Suprapubic skin (tissue), 4 donors: ENCODE measurements around the gene TUBE1. TPM values are rescaled to one million over a fixed set of nuclear protein-coding genes. Genes with fewer than 3 reads are reported as not detected.
A peak's percentile ranks its signal among the peaks of the same experiment; 100 is the strongest.

ENCODE experiments used
- DNase-seq, 2 donors: peaks; one replicate each; pipeline ENCODE4 v3.0.0-alpha.2; 2019; ENCODE audit warnings: low spot score in 2 of 2
- H3K27ac ChIP-seq: fragments of 200-600 bp; sonication (generic); one replicate; pipeline ENCODE4 v1.5.1; 2019
- H3K27me3 ChIP-seq: fragments of 200-600 bp; sonication (generic); one replicate; pipeline ENCODE4 v1.5.1; 2019
- H3K36me3 ChIP-seq: fragments of 200-600 bp; sonication (generic); one replicate; pipeline ENCODE4 v1.5.1; 2019
- H3K4me1 ChIP-seq: fragments of 200-600 bp; sonication (generic); one replicate; pipeline ENCODE4 v1.5.1; 2019
- H3K4me3 ChIP-seq: fragments of 200-600 bp; sonication (generic); one replicate; pipeline ENCODE4 v1.5.1; 2019; ENCODE audit warnings: mild to moderate bottlenecking
- H3K9me3 ChIP-seq: fragments of 200-600 bp; sonication (generic); one replicate; pipeline ENCODE4 v1.5.1; 2019
- CTCF ChIP-seq, 2 donors: fragments of 200-600 bp in 1 of 2; fragments of 450-650 bp in 1 of 2; sonication (generic) in 1 of 2; IDR thresholded peaks; one replicate each; pipeline ENCODE4 v1.5.1; 2016 to 2019; ENCODE audit warnings: antibody characterized with exemption in 2 of 2, mild to moderate bottlenecking in 1 of 2, moderate library complexity in 1 of 2
- EP300 ChIP-seq: sonication (generic); formaldehyde crosslinking; IDR thresholded peaks from one replicate; pipeline ENCODE4 v1.6.1; 2017; ENCODE audit warnings: antibody characterized with exemption
- POLR2A ChIP-seq, 2 donors: fragments of 450-650 bp; IDR thresholded peaks; one replicate each; pipeline ENCODE4 v1.6.1; 2017; ENCODE audit warnings: antibody characterized with exemption in 2 of 2, mild to moderate bottlenecking in 2 of 2, moderate library complexity in 2 of 2
- POLR2AphosphoS5 ChIP-seq, 3 donors: sonication (generic); formaldehyde crosslinking; IDR thresholded peaks; one replicate each; pipeline ENCODE4 v1.6.1; 2017; ENCODE audit warnings: antibody characterized with exemption in 3 of 3
- WGBS: methylation state at CpG from one replicate; pipeline ENCODE4 v1.1.5; 2018; 5-methylcytosine and 5-hydroxymethylcytosine counted together
- total RNA-seq, 4 donors: library from RNA; depleted of rRNA; stranded (reverse); fragments of >200 nt; gene quantifications; one replicate each; pipeline ENCODE4 v1.1.0, GENCODE V29; 2016

Gene TUBE1
- total RNA-seq, 4 donors from 2014 or later = 19.6 to 82.2 (median 31.2) TPM

DNA sequence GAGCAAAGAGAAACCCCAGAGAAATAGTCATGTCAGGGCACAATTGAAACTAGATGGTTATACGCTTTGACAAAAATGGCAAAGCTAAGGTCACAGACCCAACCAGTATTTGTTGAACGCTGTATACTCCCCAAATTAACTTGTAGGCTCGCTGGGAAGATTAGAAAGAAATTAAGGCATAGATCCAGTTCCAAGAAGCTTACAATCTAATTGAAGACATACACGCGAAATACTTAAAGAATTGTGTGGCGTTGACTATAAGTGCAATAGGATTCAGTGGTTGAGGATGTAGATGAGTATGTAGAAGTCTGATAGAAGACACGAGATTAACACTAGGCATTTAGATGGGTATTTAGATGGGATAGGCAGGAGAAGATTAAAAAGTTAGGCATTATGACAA is 634 bp upstream of the TUBE1 start:
- 28% methylated on average over 7 of the region's 7 CpGs for WGBS
- Histone ChIP-seq H3K4me3 (peak overlapping the region; percentile 95), H3K27me3 (no peaks in the 10 kb centered on the region), H3K36me3 (peaks cover 4% of the 10 kb centered on the region), H3K4me1 (peaks cover 17% of the 10 kb centered on the region), H3K9me3 (no peaks in the 10 kb centered on the region), H3K27ac (peak overlapping the region; percentile 90)
- DNase-seq = no peak
- no peak for TF ChIP-seq CTCF (IDR thresholded peaks at IDR 0.05)
- no peak for TF ChIP-seq EP300
- TF ChIP-seq POLR2AphosphoS5 (IDR thresholded peaks at IDR 0.05) = no peak
- no peak for TF ChIP-seq POLR2A (IDR thresholded peaks at IDR 0.05)

GRCh38 chr6:112086744-112087135 is 542 bp downstream of the TUBE1 start:
- no peak for DNase-seq
- Histone ChIP-seq H3K27ac (peak overlapping the region; percentile 90), H3K4me1 (peaks cover 17% of the 10 kb centered on the region), H3K9me3 (no peaks in the 10 kb centered on the region), H3K36me3 (peaks cover 4% of the 10 kb centered on the region), H3K27me3 (no peaks in the 10 kb centered on the region), H3K4me3 (peak overlapping the region; percentile 95)
- TF ChIP-seq POLR2A (IDR thresholded peaks at IDR 0.05) (no peak), POLR2AphosphoS5 (IDR thresholded peaks at IDR 0.05) (no peak), CTCF (IDR thresholded peaks at IDR 0.05) (no peak), EP300 (no peak)
- under 1% methylated on average over 8 of the region's 8 CpGs for WGBS

- Histone ChIP-seq H3K4me1 (peaks cover 17% of the 10 kb centered on the region), H3K27me3 (no peaks in the 10 kb centered on the region), H3K9me3 (no peaks in the 10 kb centered on the region), H3K27ac (no peak overlapping the region), H3K4me3 (no peak overlapping the region), H3K36me3 (peaks cover 12% of the 10 kb centered on the region)
- TF ChIP-seq EP300 (no peak), POLR2A (IDR thresholded peaks at IDR 0.05) (no peak), CTCF (IDR thresholded peaks at IDR 0.05) (no peak), POLR2AphosphoS5 (IDR thresholded peaks at IDR 0.05) (no peak)
- WGBS = 73% methylated on average over 8 of the region's 8 CpGs
- no peak for DNase-seq
Measured at GRCh38 chr6:112085286-112086065, 1.8 kb downstream of the TUBE1 start.

GRCh38 chr6:112081569-112081968 is 5.7 kb downstream of the TUBE1 start:
- Histone ChIP-seq H3K27ac (no peak overlapping the region), H3K4me3 (no peak overlapping the region), H3K9me3 (no peaks in the 10 kb centered on the region), H3K36me3 (peaks cover 35% of the 10 kb centered on the region), H3K4me1 (peaks cover 10% of the 10 kb centered on the region), H3K27me3 (no peaks in the 10 kb centered on the region)
- no peak for DNase-seq
- TF ChIP-seq POLR2A (IDR thresholded peaks at IDR 0.05) (no peak), EP300 (no peak), CTCF (IDR thresholded peaks at IDR 0.05) (no peak), POLR2AphosphoS5 (IDR thresholded peaks at IDR 0.05) (no peak)
- 90% methylated on average over 4 of the region's 4 CpGs for WGBS

DNA sequence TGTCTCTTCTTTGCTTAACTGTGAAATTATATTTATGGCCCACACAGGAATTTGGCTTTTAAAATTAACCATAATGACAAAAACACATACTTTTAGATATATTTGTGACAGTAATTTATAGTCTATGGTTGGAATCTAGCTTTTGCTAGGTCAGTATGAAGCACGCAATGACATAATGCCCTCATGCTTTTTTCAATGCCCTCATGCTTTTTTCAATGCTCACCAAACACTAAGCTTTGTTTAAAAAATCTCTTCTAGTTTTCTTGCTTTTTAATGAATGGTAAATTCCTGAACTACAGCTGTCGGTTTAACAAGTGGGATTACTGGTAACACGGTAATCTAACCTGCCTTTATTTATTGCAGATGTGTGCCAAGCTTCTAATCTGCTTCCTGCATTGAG is 20.7 kb downstream of the TUBE1 start:
- H3K27ac ChIP-seq = no peak overlapping the region
- no peak for DNase-seq
- H3K36me3 ChIP-seq = peaks cover 18% of the 10 kb centered on the region
- H3K9me3 ChIP-seq = no peaks in the 10 kb centered on the region
- TF ChIP-seq CTCF (IDR thresholded peaks at IDR 0.05) (no peak), POLR2AphosphoS5 (IDR thresholded peaks at IDR 0.05) (no peak), POLR2A (IDR thresholded peaks at IDR 0.05) (no peak), EP300 (no peak)
- H3K4me1 ChIP-seq = no peaks in the 10 kb centered on the region
- no peaks in the 10 kb centered on the region for H3K27me3 ChIP-seq
- no peak overlapping the region for H3K4me3 ChIP-seq
- WGBS = 56% methylated on average over 3 of the region's 3 CpGs
